Mucosa of descending colon (tissue), 3 donors: ENCODE data around the gene YPEL1. TPM values are rescaled to one million over a fixed set of nuclear protein-coding genes. Genes with fewer than 3 reads are reported as not detected.
"Not testable (repeated sequence)": the region's sequence is repeated elsewhere in the genome, so short reads cannot be mapped to it uniquely, and the experiment has no call there.

ENCODE experiments used
- ATAC-seq: fragments of 200-7000 bp; cut with Tn5 transposase; one replicate; pipeline ENCODE4 v1.9.1; 2020; ENCODE audit warnings: mild to moderate bottlenecking, moderate library complexity
- DNase-seq, 3 donors: peaks; one replicate each; pipeline ENCODE4 v3.0.0-alpha.2; 2020
- H3K36me3 ChIP-seq: fragments of 200-600 bp; one replicate; pipeline ENCODE4 v1.8.0; 2021; ENCODE audit warnings: low read depth, mild to moderate bottlenecking
- H3K4me1 ChIP-seq: fragments of 200-600 bp; one replicate; pipeline ENCODE4 v1.8.0; 2021; ENCODE audit warnings: low read depth, mild to moderate bottlenecking
- H3K4me3 ChIP-seq: fragments of 200-600 bp; one replicate; pipeline ENCODE4 v1.8.0; 2021; ENCODE audit warnings: mild to moderate bottlenecking
- H3K9me3 ChIP-seq: fragments of 200-600 bp; one replicate; pipeline ENCODE4 v1.8.0; 2021; ENCODE audit warnings: mild to moderate bottlenecking
- intact Hi-C, 2 donors: fragments of 100-400 bp; cut with DNase I in 1 of 2; cut with micrococcal nuclease in 1 of 2; formaldehyde crosslinking; loops; one replicate each; pipeline versions ENCODE4 v1.11.0 to v1.11.1; 2022; cut with DNase I, micrococcal nuclease
- total RNA-seq, 3 donors: library from RNA; stranded (reverse); fragmentation: NEBNext Ultra II Directional in 2 of 3; extraction: Animal tissue kit (Norgen Biotek cat#: 25700) in 2 of 3; gene quantifications; one replicate each; pipeline versions ENCODE4 v1.2.1 to v1.2.4, GENCODE V29; 2021 to 2023
- TF ChIP-seq, protein P1 (sequence below): fragments of 200-600 bp; IDR thresholded peaks from one replicate; pipeline ENCODE4 v1.8.0; 2022; ENCODE audit warnings: antibody characterized with exemption, mild to moderate bottlenecking
- donor health status: DM: no; HTN: no; CAD: no; lungs with moderate emphysema.
- donor health status: DM: no; HTN: no; CAD: no.
- donor health status: DM: no; HTN: yes; CAD: no.

YPEL1 gene
- total RNA-seq, 3 donors from 2014 or later, result 2.7 to 6.8 (median 2.8) TPM

GRCh38 chr22:21745948-21746347 lies 10.4 kb upstream of the YPEL1 start:
- Histone ChIP-seq H3K4me3 (no peak overlapping the region), H3K4me1 (no peaks in the 10 kb centered on the region), H3K9me3 (no peaks in the 10 kb centered on the region), H3K36me3 (no peaks in the 10 kb centered on the region)
- ATAC-seq (no peak), DNase-seq (no peak)
- intact Hi-C loops, result no loop called here
- TF ChIP-seq, protein P1, sequence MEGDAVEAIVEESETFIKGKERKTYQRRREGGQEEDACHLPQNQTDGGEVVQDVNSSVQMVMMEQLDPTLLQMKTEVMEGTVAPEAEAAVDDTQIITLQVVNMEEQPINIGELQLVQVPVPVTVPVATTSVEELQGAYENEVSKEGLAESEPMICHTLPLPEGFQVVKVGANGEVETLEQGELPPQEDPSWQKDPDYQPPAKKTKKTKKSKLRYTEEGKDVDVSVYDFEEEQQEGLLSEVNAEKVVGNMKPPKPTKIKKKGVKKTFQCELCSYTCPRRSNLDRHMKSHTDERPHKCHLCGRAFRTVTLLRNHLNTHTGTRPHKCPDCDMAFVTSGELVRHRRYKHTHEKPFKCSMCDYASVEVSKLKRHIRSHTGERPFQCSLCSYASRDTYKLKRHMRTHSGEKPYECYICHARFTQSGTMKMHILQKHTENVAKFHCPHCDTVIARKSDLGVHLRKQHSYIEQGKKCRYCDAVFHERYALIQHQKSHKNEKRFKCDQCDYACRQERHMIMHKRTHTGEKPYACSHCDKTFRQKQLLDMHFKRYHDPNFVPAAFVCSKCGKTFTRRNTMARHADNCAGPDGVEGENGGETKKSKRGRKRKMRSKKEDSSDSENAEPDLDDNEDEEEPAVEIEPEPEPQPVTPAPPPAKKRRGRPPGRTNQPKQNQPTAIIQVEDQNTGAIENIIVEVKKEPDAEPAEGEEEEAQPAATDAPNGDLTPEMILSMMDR, result no peak

- H3K4me3 ChIP-seq, DNase-seq, H3K9me3 ChIP-seq, intact Hi-C loops, H3K4me1 ChIP-seq, ATAC-seq, H3K36me3 ChIP-seq: not testable (repeated sequence)
Measured at GRCh38 chr22:21744917-21745316, 9.3 kb upstream of the YPEL1 start.

GRCh38 chr22:21741790-21742189 lies 6.2 kb upstream of the YPEL1 start:
- Histone ChIP-seq H3K36me3 (no peaks in the 10 kb centered on the region), H3K9me3 (no peaks in the 10 kb centered on the region), H3K4me1 (no peaks in the 10 kb centered on the region), H3K4me3 (no peak overlapping the region)
- ATAC-seq (no peak), DNase-seq (no peak)
- TF ChIP-seq, protein P1, result no peak
- intact Hi-C loops, result no loop called here

DNA sequence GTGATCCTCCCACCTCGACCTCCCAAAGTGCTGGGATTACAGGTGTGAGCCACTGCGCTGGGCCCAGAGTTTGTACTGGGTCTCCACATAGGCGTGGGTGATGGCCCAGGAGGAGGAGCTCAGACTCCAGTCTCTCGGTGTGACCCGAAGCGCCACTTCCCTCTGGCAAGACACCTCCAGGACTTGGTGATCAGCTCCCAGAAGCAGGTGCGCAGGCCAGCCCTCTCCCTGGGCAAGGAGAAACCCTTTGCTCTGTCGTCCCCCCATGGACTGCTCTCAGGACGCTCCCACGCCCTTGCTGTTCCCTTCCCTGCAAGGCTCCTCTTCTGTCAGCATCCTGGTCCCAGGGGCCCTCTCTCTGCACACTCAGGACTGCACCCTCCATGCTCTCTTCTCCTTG lies 5.5 kb upstream of the YPEL1 start:
- no peaks in the 10 kb centered on the region for H3K4me1 ChIP-seq
- no peaks in the 10 kb centered on the region for H3K9me3 ChIP-seq
- no peaks in the 10 kb centered on the region for H3K36me3 ChIP-seq
- ATAC-seq (no peak), DNase-seq (no peak)
- intact Hi-C loops, result no loop called here
- H3K4me3 ChIP-seq, result no peak overlapping the region
- TF ChIP-seq, protein P1, result no peak

GRCh38 chr22:21739828-21740377 lies 4.3 kb upstream of the YPEL1 start:
- ATAC-seq, result no peak
- Histone ChIP-seq H3K4me3 (no peak overlapping the region), H3K9me3 (no peaks in the 10 kb centered on the region), H3K36me3 (no peaks in the 10 kb centered on the region), H3K4me1 (peaks cover 3% of the 10 kb centered on the region)
- DNase-seq, result no peak
- intact Hi-C loops, result no loop called here
- TF ChIP-seq, protein P1, result no peak

DNA sequence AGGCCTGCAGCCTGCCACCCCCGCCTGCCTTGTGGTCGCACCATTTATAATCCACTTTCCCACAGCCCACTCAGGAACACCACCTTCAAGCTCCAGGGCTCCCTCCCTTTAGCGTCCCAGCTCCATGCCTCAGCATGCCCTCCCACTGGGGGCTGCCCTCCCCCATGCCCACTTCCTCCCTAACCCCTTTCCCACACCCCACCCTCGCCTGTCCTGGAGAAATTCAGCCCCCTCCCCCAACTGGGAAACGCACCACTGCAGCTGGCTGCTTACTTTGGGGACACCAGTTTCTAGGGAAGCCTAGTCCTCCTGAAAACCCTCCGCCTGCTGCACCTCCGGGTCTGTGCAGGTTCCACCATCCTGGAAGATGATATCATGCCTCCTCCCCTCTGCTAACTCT lies 3.4 kb upstream of the YPEL1 start:
- Histone ChIP-seq H3K9me3 (no peaks in the 10 kb centered on the region), H3K4me1 (peaks cover 8% of the 10 kb centered on the region), H3K4me3 (no peak overlapping the region), H3K36me3 (no peaks in the 10 kb centered on the region)
- intact Hi-C loops, result no loop called here
- TF ChIP-seq, protein P1, result no peak
- no peak for ATAC-seq
- DNase-seq, result no peak
